HUES6 (cell line): ENCODE data around the gene OR9A2.

Experiments used
- H3K27ac ChIP-seq: 2 replicates; pipeline ENCODE4 v1.7.0; 2013; ENCODE audit warnings: low read depth, mild to moderate bottlenecking, low read length, inconsistent platforms
- H3K27me3 ChIP-seq: 2 replicates; pipeline ENCODE4 v1.6.1; 2013; ENCODE audit warnings: low read length; ENCODE audit not compliant: control insufficient read depth, insufficient read depth
- H3K36me3 ChIP-seq: 2 replicates; pipeline ENCODE4 v1.6.1; 2013; ENCODE audit warnings: low read length; ENCODE audit not compliant: control insufficient read depth, insufficient read depth
- H3K4me1 ChIP-seq: 2 replicates; pipeline ENCODE4 v1.6.1; 2013; ENCODE audit warnings: low read length; ENCODE audit not compliant: control insufficient read depth, insufficient read depth
- H3K4me3 ChIP-seq: 2 replicates; pipeline ENCODE4 v1.5.1; 2013; ENCODE audit warnings: low read depth, low read length
- H3K9ac ChIP-seq: one replicate; pipeline ENCODE4 v1.6.1; 2013; ENCODE audit warnings: mild to moderate bottlenecking, low read length
- H3K9me3 ChIP-seq: 2 replicates; pipeline ENCODE4 v1.6.1; 2013; ENCODE audit warnings: low read depth, low read length; ENCODE audit not compliant: control insufficient read depth, insufficient read depth

Gene OR9A2

GRCh38 chr7:143027032-143027431 is at the start of gene OR9A2:
Gene OR9A2, minus strand, starts transcription at chr7:143027132. Its CDS starts 0 bp downstream, at chr7:143027132.
- Histone ChIP-seq H3K27ac (no peak within 1 kb of the TSS), H3K4me3 (no peak within 1 kb of the TSS)

GRCh38 chr7:143074141-143074540 is 47.2 kb upstream of the OR9A2 start:
- Histone ChIP-seq H3K9me3 (no peaks in the 10 kb centered on the region), H3K27ac (no peak overlapping the region), H3K4me1 (peaks cover 13% of the 10 kb centered on the region), H3K36me3 (no peaks in the 10 kb centered on the region), H3K9ac (no peak overlapping the region), H3K27me3 (no peaks in the 10 kb centered on the region), H3K4me3 (no peak overlapping the region)

More at GRCh38 chr7:143027032-143027431, at the start of gene OR9A2:
- Histone ChIP-seq H3K27me3 (no peaks in the 10 kb centered on the region), H3K4me1 (no peaks in the 10 kb centered on the region), H3K9me3 (no peaks in the 10 kb centered on the region), H3K9ac (no peak within 1 kb of the TSS), H3K36me3 (no peaks in the 10 kb centered on the region)

GRCh38 chr7:143073556-143073955 is 46.6 kb upstream of the OR9A2 start:
- H3K27ac ChIP-seq: no peak overlapping the region
- peaks cover 17% of the 10 kb centered on the region for H3K4me1 ChIP-seq
- no peak overlapping the region for H3K9ac ChIP-seq
- H3K4me3 ChIP-seq: no peak overlapping the region
- no peaks in the 10 kb centered on the region for H3K36me3 ChIP-seq
- H3K27me3 ChIP-seq: no peaks in the 10 kb centered on the region
- H3K9me3 ChIP-seq: no peaks in the 10 kb centered on the region

DNA sequence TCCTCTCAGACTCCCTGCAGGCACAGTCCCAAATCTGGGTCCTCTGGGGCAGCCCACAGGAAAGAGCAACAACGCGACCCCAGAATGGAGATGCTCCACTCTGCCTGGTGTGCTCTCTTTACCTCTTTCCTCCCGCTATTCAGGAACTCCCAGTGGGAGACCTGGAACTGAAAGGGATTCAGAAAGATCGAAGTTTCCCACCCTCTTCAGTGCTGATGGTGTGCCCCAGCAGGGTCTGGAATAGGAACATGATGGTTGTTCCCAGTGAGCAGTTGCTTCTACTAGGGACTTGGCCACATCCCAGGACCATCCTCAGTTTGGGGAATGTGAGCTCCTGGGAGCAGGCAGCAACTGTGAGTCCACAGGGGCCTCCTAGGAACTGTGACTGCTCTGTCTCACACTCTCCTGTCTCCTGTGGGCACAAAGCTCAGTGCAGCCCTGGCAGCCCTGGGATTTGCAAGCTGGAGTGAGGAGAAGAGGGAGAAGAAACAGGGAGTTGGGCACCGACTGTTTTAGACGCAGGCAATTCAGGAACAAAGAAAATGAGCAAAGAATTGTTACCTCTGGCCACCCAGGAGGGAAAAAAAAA is 43.1 kb upstream of the OR9A2 start:
- Histone ChIP-seq H3K9me3 (no peaks in the 10 kb centered on the region), H3K4me1 (peaks cover 11% of the 10 kb centered on the region)

GRCh38 chr7:143068446-143068845 is 41.5 kb upstream of the OR9A2 start:
- Histone ChIP-seq H3K4me3 (no peak overlapping the region), H3K4me1 (peaks cover 11% of the 10 kb centered on the region), H3K27me3 (no peaks in the 10 kb centered on the region), H3K9ac (no peak overlapping the region), H3K9me3 (no peaks in the 10 kb centered on the region), H3K36me3 (no peaks in the 10 kb centered on the region), H3K27ac (no peak overlapping the region)

More for the DNA sequence above, 43.1 kb upstream of the OR9A2 start:
- H3K4me3 ChIP-seq: no peak overlapping the region
- H3K27me3 ChIP-seq: no peaks in the 10 kb centered on the region
- no peak overlapping the region for H3K27ac ChIP-seq
- no peaks in the 10 kb centered on the region for H3K36me3 ChIP-seq
- no peak overlapping the region for H3K9ac ChIP-seq

DNA sequence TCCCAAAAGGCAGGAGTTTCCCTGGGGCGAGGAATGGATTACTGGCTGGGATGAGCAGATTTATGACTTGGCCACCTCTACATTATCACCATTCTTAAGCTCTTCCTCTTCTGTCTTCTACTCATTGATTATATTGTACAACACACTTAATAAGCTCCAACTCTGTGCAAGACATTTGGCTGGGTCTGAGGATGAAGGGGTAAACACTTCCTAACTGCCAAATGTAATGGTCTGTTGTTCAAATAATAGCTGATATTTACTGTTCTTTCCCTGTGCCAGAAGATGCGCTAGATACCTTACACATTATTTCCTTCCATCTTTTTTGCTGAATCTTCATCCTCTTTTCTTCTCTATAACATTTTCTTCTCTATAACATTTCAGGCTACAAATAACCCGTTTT is 36.8 kb upstream of the OR9A2 start:
- Histone ChIP-seq H3K36me3 (no peaks in the 10 kb centered on the region), H3K4me1 (peaks cover 9% of the 10 kb centered on the region; the same call in 1 of the 2 replicates), H3K27ac (no peak overlapping the region), H3K9me3 (peaks cover 4% of the 10 kb centered on the region; the same call in 1 of the 2 replicates), H3K27me3 (no peaks in the 10 kb centered on the region; the same call in 1 of the 2 replicates), H3K9ac (no peak overlapping the region), H3K4me3 (no peak overlapping the region)

- no peak overlapping the region for H3K27ac ChIP-seq
- no peak overlapping the region for H3K4me3 ChIP-seq
- no peaks in the 10 kb centered on the region for H3K36me3 ChIP-seq
- H3K9me3 ChIP-seq: no peaks in the 10 kb centered on the region
- H3K9ac ChIP-seq: no peak overlapping the region
- H3K4me1 ChIP-seq: peaks cover under 1% of the 10 kb centered on the region; the same call in 1 of the 2 replicates
- H3K27me3 ChIP-seq: no peaks in the 10 kb centered on the region; the same call in 1 of the 2 replicates
Observed at GRCh38 chr7:143055754-143056153, 28.8 kb upstream of the OR9A2 start.

DNA sequence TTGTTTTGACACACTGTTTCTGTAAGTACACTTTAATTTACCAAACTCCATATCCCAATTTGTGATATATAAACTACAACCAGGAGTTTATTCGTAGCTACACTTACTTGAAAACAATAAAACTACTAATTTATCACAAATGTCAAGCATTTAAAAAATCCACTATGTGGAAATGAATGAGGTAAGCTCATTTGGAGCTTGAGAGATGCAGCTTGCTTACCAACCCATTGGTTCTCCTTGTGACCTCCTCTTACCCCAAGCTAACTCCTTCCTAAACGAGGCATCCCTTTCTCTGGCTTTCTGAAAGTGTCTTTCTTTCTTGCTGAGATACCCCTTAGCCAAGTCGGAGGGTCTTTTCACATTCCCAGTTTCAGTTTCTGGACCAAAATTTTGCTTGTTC is 27.7 kb upstream of the OR9A2 start:
- Histone ChIP-seq H3K4me3 (no peak overlapping the region), H3K27me3 (no peaks in the 10 kb centered on the region; the same call in 1 of the 2 replicates), H3K27ac (no peak overlapping the region), H3K36me3 (no peaks in the 10 kb centered on the region), H3K4me1 (no peaks in the 10 kb centered on the region), H3K9ac (no peak overlapping the region), H3K9me3 (no peaks in the 10 kb centered on the region)

DNA sequence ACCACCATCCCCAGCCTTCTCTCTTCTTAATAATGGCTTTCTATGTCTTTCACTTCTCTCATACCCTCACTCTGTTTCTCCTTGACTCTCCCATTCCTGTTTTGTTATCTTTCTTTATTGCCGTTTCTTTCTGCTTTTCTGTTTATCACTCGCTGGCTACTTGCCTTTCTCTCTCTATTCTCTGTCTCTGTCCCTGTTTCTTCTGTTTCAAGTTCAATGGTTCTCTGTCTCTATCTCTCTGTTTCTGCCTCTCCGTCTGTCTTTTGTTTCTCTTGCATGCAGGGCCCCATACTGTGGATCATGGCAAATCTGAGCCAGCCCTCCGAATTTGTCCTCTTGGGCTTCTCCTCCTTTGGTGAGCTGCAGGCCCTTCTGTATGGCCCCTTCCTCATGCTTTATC is 25.1 kb upstream of the OR9A2 start, which contains the start of gene OR6V1:
Gene OR6V1 (plus strand): TSS at position 301 of the 400 bp plus-strand sequence. CDS start 0 bp downstream, at position 301.
- H3K4me1 ChIP-seq: no peaks in the 10 kb centered on the region
- no peak within 1 kb of the TSS for H3K27ac ChIP-seq
- H3K4me3 ChIP-seq: no peak within 1 kb of the TSS
- no peaks in the 10 kb centered on the region for H3K36me3 ChIP-seq
- no peaks in the 10 kb centered on the region for H3K9me3 ChIP-seq
- H3K27me3 ChIP-seq: no peaks in the 10 kb centered on the region
- H3K9ac ChIP-seq: no peak within 1 kb of the TSS

- Histone ChIP-seq H3K4me3 (no peak overlapping the region), H3K9me3 (no peaks in the 10 kb centered on the region), H3K4me1 (no peaks in the 10 kb centered on the region), H3K27me3 (no peaks in the 10 kb centered on the region), H3K9ac (no peak overlapping the region), H3K27ac (no peak overlapping the region), H3K36me3 (no peaks in the 10 kb centered on the region)
Observed at GRCh38 chr7:143050931-143051330, 24.0 kb upstream of the OR9A2 start.

GRCh38 chr7:143049362-143049761 is 22.4 kb upstream of the OR9A2 start:
- H3K9me3 ChIP-seq: no peaks in the 10 kb centered on the region
- H3K4me1 ChIP-seq: no peaks in the 10 kb centered on the region
- H3K4me3 ChIP-seq: no peak overlapping the region
- no peak overlapping the region for H3K27ac ChIP-seq
- H3K9ac ChIP-seq: no peak overlapping the region
- H3K27me3 ChIP-seq: no peaks in the 10 kb centered on the region
- no peaks in the 10 kb centered on the region for H3K36me3 ChIP-seq
